GM19395 (cell line): ENCODE measurements around the gene P2RX5.

ENCODE experiments used
- ATAC-seq: cut with Tn5 transposase; IDR thresholded peaks from one replicate; pipeline ENCODE4 v1.9.1; 2021; ENCODE audit warnings: mild to moderate bottlenecking, moderate library complexity; ENCODE audit not compliant: unreplicated experiment

The P2RX5 gene

GRCh38 chr17:3683054-3683511, 12.9 kb downstream of the P2RX5 start:
- ATAC-seq: peak; percentile 76

DNA sequence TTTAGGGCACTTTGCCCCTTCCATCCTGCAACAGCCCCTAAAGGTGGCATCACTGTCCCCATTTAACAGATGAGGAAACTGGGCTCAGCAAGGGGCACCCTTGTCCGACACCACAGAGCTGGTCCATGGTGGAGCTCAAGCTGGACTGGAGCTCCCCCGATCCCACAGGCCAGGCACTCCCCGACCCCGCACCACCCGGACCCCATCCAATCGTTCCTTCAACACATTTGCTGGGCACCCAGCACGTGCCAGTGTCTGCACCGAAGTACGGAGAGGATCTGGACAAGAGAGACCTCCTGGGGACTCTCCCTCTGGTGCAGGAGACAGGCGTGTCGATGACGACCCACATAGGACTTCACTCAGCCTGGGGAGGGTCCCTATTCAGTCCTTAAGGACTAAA, 13.9 kb downstream of the P2RX5 start:
- no peak for ATAC-seq

DNA sequence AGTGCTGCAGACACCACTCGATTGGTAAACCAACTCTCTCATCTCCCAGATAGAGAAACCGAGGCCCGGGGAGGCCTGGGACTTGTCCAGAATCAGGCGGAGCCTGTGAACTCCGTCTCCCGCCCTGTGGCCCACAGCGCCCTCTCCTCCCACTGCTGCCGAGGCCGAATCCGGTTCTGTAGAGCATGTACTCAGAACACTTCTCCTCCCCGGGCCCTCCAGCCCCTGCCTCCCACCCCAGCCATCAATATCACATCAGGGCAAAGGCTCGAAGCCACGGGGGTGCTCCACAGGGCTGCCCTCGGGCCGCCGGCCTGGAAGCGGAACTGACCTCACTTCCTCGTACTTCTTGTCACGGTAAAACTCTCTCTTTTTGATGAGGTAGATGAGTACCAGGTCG, 14.4 kb downstream of the P2RX5 start:
- no peak for ATAC-seq

GRCh38 chr17:3681057-3681456, 14.9 kb downstream of the P2RX5 start:
- ATAC-seq: no peak

DNA sequence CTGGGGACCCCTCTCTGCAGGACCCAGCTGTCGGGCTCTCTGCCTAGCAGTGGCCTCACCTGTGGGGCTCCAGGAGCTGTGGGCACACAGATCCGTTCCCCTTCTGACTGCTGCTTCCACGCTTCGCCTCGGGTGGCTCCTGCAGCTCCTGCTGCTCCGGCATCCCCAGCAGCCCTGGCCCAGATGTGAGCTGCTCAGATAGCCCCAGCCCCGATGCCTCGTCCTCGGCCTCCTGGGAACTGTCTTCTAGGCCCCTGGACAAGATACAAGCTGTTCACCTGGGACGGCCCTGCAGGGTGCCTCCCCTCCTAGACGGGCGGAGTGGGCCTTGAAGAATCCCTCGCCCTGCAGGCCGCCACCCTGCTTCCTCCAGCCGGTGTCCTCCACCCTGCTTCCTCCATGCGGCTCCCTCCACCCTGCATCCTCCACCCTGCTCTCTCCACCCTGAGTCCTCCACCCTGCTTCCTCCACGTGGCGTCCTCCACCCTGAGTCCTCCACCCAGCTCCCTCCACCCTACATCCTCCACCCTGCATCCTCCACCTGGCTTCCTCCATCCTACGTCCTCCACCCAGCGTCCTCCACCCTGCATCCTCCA, 16.3 kb downstream of the P2RX5 start:
- no peak for ATAC-seq

- no peak for ATAC-seq
Measured at GRCh38 chr17:3678821-3679530, 17.0 kb downstream of the P2RX5 start.

DNA sequence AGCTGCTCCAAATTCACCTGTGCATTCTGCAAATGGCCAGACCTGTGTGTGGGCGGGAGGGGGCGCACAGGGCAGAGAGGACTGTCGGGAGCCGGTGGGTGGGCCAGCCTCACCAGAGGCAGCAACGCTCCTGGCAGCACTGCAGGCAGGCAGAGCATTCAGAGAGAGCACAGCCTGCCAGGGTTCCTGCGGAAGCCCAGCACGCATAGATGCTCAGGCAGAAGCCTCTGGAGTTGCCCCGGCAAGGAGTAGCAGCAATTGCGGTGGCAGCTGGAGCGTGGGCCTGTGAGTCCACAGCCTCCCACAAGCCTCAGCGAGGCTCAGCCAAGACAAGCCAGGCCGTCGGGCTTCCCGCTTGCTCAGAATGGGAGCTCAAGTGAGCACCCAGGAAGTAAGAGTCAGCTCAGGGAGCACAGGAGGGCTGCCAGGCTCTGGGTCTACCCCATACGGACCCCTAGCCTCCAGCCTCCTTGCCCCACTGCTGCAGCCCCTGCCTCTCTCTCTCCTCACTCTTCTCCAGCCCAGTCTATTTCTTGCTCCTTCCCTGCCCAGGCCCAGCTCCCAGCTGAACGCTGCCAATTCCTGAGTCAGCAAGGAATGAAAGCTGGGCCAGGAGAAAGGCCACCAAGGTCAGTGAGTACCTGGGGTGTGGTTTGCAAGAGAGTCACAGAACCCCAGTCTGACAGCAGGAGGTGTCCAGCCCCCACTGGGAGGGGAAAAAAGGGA, 17.7 kb downstream of the P2RX5 start:
- ATAC-seq: no peak

GRCh38 chr17:3675886-3676285, 20.1 kb downstream of the P2RX5 start:
- ATAC-seq: no peak

- no peak for ATAC-seq
Measured at GRCh38 chr17:3672571-3672970, 23.4 kb downstream of the P2RX5 start.

DNA sequence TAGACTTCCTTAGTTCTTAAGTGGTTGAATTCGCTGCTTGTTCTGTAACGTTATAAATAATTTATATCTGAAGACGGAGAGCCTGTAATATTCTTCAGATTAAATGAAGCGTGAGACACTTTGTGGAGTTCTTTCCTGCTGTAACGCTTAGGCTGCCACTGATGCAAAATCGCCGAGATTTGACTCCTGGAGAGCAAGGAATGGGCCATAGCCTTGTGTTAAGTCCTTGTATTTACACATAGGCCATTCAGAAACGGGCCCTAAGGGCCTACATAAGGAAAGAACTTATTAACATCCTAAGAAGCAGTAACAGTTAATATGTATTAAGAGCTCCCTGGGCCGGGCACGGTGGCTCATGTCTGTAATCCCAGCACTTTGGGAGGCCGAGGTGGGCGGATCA, 26.4 kb downstream of the P2RX5 start:
- ATAC-seq: no peak

- peak; percentile 14 for ATAC-seq
Measured at GRCh38 chr17:3669085-3669347, 26.9 kb downstream of the P2RX5 start.

DNA sequence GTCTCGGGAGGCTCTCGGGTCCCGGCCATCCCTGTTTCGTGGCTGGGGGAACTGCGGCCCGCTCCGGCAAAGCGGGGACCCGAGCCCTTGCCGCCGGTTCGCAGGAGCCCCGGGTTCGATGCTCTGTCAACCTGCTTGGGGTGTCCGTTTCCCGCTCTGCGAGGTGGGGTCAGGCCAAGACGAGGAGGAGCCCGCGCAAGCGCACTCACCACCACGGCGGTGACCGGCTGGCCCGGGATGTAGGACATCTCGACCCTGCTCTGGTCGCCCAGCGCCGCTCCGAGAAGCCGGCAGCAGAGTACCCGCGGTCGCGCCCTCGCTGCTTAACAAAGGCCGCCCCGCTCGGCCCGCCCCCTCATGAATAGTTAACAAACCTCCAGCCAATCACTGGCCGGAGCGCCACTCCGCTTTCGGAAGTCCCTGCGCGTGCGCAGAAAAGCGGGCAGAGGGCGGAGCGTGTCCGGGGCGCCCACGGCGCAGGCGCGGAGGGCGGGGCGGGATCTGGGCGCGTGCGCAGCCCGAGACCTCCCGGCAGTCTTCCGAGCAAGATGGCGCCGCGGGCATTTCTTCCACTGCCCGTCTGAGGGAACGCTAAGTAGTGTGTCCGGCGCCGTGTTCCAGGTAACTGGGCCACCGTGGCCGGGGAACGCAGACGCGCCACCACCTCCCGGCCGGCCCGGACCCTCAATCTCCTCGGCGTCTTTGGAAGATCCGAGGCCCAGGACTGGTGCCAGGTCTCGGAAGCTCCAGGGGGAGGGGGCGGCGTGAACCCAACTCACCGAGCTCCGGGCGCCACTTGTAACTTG, 27.5 kb downstream of the P2RX5 start, which contains the start of the genes EMC6 and TAX1BP3:
EMC6 (plus strand) TSS at position 534 of the 806 bp plus-strand sequence. CDS start 335 bp downstream, outside the sequence.
TAX1BP3 (minus strand) TSS at position 300 of the 806 bp plus-strand sequence; CDS start at position 248, 52 bp downstream.
- peak; percentile 88 for ATAC-seq

- ATAC-seq: peak; percentile 8
Measured at GRCh38 chr17:3667366-3668278, 28.3 kb downstream of the P2RX5 start.

- no peak for ATAC-seq
Measured at GRCh38 chr17:3666516-3666915, 29.4 kb downstream of the P2RX5 start.

DNA sequence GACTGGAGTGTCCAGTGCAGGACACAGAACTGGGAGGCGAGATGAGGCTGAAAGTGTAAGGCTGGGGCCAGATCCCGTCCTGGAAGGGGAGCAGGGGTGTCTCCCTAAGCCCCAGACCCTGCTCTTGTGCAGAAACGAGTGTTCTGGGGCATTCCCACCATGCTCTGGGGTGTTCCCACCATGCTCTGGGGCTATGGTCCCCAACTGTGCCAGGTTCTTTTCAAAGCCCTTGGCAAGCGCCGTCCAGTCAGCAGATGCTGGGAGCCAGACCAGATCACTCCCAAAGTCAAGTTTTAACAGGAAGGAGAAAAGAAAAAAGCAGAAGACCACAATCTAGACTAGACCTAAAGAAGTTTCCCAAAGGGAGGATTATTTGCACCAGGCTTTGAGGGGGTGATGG, 30.1 kb downstream of the P2RX5 start:
- ATAC-seq: no peak

- ATAC-seq: no peak
Measured at GRCh38 chr17:3663102-3664011, 32.6 kb downstream of the P2RX5 start.

DNA sequence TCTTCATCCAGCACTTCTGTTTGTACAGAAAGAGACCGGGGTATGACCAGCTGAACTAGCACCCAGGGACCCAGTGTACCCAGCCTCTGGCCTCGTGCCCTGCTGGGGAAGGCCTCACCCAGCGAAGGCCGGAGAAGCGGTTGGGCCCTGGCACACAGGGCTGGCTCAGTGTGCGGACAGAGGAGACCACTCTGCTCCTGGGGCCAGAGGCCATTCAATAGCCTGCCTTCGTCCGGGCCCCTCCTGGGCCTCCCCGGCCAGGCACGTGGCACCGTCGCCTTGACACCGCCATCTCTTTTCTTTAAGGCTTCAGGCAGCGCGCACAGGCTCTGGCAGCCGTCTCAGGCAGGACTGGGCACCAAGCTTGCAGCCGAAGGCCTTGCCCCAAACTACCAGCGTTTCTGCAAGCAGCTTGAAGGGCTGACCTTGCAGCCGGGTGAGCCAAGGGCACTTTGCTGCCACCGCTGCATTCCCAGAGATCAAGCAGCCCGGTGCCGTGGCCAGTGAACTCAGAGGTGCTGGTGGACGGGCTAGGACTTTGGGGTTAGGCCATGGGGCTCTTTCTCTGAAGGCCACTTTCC, 35.6 kb downstream of the P2RX5 start:
- no peak for ATAC-seq

DNA sequence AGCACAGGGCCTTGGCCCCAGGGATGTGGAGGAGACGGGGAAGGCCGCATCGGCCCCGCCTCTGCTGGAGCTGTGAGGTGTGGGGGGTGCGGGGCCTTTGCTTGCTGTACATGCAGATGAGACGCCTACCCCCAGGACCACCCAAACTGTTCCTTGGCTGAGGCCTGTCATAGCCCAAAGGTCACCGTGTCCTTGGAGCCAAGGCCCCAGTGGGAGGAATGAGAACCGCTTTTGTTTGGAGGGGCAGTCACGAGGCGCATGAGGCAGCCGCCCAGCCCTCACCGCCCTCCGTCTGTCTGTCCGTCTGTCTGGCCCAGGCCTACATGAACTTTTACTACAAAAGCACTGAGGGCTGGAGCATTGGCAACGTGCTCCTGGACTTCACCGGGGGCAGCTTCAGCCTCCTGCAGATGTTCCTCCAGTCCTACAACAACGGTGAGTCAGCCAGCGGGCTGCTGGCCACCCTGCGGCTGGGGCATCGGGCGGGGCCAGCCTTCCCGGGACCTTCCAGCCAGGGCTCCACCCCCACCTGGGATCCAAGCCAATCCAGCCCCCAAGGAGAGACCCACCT, 36.3 kb downstream of the P2RX5 start:
- ATAC-seq: no peak
